NCI-H82 (cell line): ENCODE data around the gene EEF1A2.

Experiments used
- DNase-seq: peaks from one replicate; lab custom pipeline; 2025; lab: John Stamatoyannopoulos, UW

EEF1A2 gene

DNA sequence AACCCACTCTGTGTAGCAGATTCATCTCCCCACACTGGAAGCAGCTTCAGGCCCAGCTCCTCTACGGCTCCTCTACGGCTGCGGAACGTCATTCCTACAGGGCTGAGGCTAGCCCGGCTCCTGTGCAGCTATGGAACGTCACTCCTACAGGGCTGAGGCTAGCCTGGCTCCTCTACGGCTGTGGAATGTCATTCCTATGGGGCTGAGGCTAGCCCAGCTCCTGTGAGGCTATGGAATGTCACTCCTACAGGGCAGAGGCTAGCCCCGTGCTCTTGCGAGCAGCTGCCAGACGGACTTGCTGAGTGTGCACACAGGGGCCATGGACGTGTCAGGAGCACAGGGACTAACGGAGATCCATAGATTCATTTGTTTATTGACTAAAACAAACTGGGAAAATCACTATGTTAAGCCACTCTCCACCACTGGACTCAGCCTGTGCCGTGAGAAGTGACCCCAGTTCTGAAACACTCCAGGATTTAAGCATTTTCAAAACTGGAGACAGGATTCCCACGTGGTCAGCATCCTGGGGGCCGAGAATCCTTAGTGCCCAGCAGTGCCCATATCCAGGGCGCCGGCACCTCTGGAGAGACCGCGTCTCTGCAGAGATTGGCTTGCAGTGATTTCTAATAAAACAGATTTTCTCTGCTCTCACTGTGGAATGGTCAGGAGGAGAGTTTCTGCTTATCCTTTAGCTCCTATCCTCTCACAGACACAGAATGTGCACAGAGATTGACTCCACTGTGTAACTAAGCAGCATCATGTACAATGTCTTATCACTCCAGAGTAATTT, 31.4 kb downstream of the EEF1A2 start:
- DNase-seq: no peak

DNA sequence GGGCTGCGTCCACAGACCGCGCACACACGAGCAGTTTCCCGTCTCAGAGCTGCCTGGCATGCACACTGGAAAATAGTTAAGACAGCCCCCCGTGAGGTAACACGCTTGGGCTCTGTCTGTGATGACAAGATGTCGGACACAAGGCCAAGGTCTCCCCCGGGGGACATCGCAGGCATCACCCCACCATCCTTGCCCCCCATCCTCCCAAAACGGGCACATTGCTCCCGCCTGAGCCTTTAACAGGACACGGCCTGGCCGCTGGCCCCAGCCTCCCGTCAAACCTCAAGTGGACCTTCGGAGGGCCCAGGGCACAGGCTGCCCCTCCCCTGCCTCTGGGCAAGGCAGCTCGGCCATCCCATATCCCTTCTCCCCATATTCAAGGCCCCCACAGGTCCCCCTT, 32.0 kb downstream of the EEF1A2 start:
- no peak for DNase-seq

DNA sequence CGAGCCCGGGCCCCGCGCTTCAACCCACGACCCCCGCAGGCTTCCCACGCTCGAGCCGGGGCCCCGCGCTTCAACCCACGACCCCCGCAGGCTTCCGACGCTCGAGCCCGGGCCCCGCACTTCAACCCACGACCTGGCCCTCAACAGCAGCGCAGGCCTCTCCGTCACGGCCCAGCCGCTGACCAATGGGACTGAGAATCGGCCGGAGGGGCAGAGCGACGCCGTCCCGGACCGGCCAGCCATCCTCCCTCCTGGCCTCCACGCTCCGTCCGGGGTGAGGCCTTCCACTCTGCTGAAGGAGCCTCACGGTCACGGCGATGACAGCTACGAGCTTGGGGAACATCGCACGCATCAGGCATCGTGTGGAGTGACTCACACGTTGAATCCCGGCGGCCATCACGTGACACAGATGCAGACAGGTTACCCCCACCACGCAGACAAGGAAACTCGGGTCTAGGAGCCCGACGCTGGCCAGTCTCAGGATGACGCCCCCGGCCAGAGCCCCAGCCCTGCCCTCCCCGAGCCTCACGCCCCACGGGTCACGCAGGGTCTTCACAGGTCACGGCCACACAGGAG, 32.5 kb downstream of the EEF1A2 start:
- DNase-seq: no peak

GRCh38 chr20:63465380-63466249, 33.3 kb downstream of the EEF1A2 start:
- no peak for DNase-seq

- DNase-seq: no peak
These were observed 34.6 kb downstream of the EEF1A2 start for GRCh38 chr20:63464289-63464635.

DNA sequence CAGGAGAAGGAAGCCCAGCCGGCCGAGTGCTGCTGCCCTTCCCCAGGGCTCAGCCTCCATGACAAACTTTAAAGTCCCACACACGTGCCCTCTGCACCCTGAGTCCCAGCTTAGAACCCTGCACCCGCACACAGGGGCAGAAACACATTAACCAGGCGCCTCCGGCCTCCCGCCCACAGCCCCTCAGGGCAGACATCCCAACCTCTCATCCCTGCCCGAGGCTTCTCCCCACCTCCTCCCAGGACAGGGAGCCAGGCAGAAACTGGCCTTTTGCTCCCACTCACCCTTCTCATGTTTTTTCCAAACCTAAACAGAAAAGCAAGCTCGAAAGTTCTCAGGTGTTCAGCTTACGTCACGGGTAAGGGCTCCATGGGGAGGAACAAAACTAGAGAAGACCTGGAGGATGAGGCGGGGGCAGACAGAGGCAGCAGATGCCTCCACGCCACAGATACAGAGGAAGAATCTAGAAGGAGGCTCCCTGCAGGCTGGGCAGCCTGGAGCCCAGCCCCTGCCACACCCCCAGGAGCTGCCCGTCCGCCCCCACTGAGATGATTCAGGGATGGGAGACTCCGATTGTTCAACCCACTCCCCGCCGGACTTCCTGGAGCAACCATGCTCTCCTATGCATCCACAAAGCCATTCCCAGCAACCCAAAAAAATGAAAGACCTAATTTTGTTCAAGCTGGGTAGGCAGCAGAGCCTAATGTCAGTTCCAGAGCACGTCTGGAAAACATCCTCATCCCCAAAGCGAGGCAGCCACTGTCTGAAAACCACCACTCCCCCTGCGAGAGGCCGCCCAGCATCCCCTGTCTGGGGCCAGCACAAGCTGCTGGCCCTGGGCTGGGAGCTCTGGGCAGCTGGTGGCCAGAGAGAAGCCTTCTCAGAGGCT, 35.2 kb downstream of the EEF1A2 start:
- DNase-seq: no peak

DNA sequence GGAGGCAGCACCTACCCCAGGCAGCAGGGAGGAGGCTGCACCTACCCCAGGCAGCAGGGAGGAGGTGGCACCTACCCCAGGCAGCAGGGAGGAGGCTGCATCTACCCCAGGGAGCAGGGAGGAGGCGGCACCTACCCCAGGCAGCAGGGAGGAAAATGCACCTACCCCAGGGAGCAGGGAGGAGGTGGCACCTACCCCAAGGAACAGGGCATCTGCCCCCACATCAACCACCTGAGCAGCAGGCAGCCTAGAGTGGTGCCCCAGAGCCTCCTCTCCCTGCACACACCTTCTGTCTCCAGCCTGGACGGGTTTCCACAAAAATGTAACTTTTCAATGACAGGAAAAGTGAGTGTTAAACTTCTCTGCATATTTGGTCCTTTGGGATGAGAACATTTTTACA, 36.6 kb downstream of the EEF1A2 start:
- DNase-seq: no peak

DNA sequence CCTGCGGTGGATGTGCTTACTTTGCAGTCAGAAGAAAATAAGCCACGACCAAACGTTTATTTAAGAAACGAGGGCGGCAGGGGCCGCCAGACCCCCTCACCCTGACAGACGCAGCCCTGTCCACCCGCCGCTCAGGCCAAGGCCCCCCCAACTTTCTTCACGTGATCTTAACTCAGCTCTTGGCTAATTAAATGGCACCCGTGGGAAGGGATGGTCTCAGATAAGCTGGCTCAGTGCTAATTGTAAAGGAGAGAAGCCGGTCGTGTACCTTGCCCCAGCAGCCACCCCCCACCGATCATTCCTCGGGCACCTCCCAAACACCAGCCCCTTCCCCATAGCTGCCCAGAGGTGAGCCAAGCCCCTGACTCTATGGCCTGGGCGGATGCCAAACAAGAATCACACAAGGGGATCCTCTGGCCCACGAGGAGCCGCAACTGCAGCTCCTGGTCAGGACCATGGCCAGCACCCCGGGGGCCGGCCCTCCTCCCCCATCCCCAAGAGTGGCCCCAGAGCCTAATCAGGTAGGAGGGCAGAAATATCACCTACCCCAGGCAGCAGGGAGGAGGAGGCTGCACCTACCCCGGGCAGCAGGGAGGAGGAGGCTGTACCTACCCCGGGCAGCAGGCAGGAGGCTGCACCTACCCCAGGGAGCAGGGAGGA, 37.6 kb downstream of the EEF1A2 start:
- no peak for DNase-seq

GRCh38 chr20:63459070-63459380, 39.9 kb downstream of the EEF1A2 start:
- DNase-seq: no peak

- no peak for DNase-seq
These were observed 40.5 kb downstream of the EEF1A2 start for GRCh38 chr20:63458170-63459069.

- DNase-seq: no peak
These were observed 41.1 kb downstream of the EEF1A2 start for GRCh38 chr20:63457737-63458136.

DNA sequence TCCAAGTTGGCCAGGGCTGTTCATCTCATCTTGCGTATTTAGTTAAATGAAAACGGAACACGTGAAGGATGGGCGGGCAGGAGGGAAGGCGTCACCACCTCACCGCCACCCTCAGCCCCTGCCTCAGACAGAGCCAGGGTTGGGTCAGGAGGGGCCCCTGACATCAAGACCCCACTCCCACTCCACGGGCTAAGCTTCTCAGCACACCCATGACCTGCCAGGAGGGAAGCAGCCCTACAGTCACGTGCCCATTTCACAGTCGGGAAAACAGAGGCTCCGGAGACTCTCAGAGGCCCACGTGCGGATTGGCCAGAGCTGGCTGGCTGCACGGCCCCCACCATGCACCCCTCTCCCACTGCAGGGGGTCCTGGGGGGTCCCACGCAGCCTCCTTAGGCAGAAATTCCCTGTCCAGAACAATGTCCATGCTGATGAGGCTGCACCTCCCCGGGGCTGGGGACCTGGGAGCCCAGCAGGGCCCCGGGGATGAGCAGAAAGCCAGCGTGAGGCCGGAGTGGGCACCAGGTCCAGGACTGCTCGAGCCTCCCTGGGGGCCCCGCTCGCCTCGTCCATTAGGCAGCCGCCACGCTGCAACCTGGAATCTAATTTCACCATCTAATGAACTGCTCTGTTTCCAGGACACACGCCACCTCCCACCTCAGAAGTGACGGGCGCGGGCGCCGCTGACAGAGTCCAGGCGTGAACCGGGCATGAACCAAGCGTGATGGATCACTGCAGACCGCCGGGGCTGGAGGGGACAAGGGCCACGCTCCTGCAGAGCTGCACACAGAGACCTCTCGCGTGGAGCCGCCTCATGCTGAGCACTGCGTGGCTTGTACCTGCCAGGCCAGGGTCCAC, 42.2 kb downstream of the EEF1A2 start:
- no peak for DNase-seq

DNA sequence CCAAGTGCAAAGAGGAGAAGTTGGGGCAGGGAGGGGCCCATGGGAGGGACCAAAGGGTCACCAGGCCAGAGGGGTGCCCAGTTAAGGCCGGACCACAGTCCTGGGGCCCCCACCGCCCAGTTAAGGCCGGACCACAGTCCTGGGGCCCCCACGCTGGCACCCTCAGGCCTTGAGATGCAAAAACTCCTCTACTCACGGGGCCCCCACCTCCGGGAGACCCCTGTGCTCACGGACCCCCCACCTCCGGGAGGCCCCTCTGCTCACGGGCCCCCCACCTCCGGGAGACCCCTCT, 43.4 kb downstream of the EEF1A2 start:
- no peak for DNase-seq

- DNase-seq: peak; percentile 76
These were observed 43.9 kb downstream of the EEF1A2 start for GRCh38 chr20:63454731-63455567.

DNA sequence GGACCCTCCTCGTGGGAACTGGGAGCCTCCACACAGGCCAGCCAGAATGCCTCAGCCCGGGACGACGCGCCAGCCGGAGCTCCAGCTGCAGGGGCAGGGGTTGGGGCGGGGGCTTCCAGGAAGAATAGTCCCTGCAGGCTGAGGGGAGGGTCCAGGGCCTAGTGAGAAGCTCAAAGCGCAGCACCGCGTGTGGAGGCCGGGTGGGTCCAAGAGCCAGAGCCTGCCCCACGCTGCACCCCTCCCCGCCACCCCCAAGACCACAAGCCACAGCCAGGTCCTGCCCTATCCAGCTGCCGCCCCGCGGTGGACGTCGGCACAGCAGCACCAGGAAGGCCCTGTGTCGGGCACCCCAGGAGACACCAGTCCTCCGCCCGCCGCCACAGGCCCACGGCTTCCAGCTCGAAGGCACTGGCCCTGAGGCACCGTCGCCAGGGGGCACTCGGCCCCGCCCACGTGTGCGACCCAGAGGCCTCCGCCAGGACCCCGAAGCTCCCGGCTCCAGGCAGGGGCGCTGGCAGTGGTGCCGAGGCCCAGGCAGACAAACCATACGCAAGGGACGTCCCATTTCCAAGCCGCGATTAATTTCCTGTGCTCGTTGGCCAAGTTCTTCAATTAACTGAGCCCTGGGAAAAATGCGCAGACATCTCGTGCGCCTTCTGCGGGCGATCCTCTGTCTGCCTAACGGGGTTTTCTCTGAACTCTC, 45.9 kb downstream of the EEF1A2 start:
- DNase-seq: no peak

- no peak for DNase-seq
These were observed 46.5 kb downstream of the EEF1A2 start for GRCh38 chr20:63452341-63452740.

- DNase-seq: no peak
These were observed 47.1 kb downstream of the EEF1A2 start for GRCh38 chr20:63451821-63452220.
